ENCODE data around the gene PRKCQ. TPM values are rescaled to one million over a fixed set of nuclear protein-coding genes. Genes with fewer than 3 reads are reported as not detected.

The PRKCQ gene
- total RNA-seq, 1 experiment from 2014 or later = 4.0 TPM

DNA sequence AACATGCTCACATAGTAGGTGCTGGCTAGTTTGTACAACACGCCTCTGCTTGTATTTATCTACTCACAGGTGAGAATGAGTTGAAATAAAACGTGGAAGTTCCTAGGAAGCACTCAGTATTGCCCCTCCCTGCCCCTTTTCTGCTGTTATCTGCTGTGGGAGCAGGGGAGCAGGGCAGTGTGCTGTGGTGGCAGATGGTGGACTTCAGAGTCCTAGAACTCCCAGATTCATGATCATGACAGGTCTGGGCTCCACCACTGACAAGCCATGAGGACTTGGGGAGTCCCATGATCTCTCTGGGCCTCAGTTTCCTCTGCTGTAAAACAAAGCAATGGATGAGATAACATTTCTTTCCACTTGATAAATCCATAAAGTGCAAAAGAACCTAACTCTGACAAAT, 11.6 kb upstream of the PRKCQ start:
- BruUV-seq (replicated peaks) = no TSS peak
- Histone ChIP-seq H3K4me1 (replicated peaks; ENCODE audit: insufficient read depth) (no peaks in the 10 kb centered on the region), H3K9me3 (ENCODE audit: insufficient read depth, low read depth) (no peaks in the 10 kb centered on the region), H3F3A (ENCODE audit: insufficient read depth, low read depth) (no peaks in the 10 kb centered on the region), H3K27me3 (ENCODE audit: insufficient read depth, low read depth) (no peaks in the 10 kb centered on the region), H3K4me3 (no peak overlapping the region), H3K9me2 (ENCODE audit: insufficient read depth) (no peaks in the 10 kb centered on the region), H3K27ac (no peak overlapping the region), H4K20me1 (ENCODE audit: insufficient read depth) (no peaks in the 10 kb centered on the region), H3K4me2 (no peak overlapping the region), H2AFZ (no peak overlapping the region), H3K79me2 (ENCODE audit: low read depth) (no peaks in the 10 kb centered on the region), H3K36me3 (ENCODE audit: low read depth) (no peaks in the 10 kb centered on the region)
- ChIA-PET POLR2A (ENCODE audit: unreplicated experiment) (no interaction called here), CTCF (no interaction called here)
- TF ChIP-seq, protein P1, sequence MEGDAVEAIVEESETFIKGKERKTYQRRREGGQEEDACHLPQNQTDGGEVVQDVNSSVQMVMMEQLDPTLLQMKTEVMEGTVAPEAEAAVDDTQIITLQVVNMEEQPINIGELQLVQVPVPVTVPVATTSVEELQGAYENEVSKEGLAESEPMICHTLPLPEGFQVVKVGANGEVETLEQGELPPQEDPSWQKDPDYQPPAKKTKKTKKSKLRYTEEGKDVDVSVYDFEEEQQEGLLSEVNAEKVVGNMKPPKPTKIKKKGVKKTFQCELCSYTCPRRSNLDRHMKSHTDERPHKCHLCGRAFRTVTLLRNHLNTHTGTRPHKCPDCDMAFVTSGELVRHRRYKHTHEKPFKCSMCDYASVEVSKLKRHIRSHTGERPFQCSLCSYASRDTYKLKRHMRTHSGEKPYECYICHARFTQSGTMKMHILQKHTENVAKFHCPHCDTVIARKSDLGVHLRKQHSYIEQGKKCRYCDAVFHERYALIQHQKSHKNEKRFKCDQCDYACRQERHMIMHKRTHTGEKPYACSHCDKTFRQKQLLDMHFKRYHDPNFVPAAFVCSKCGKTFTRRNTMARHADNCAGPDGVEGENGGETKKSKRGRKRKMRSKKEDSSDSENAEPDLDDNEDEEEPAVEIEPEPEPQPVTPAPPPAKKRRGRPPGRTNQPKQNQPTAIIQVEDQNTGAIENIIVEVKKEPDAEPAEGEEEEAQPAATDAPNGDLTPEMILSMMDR (conservative IDR thresholded peaks at IDR 0.05) = no peak
- no peak for TF ChIP-seq EZH2 (IDR thresholded peaks at IDR 0.05; ENCODE audit: low read depth)
- intact Hi-C loops (cut with micrococcal nuclease; ENCODE audit: unreplicated experiment) = no loop called here
- DNase-seq = no peak

DNA sequence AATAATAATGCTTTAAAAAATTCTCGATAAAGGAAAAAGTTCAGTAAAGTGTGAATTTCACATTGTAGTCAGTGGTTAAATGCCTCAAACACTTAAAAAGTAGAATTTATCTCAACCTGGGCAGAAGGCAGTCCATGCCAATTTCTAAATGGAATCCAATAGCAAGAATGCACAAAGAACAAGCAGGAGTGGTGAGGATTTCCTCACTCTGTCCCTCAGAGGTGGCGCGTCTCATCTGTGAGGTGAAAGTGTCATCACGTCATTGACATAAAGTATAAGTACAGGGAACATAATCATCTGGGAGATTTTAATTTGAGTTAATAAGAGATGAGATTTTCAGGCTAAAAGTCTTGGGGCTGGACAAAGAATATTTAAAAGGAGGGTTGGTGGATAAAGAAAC, 10.0 kb upstream of the PRKCQ start:
- no peaks in the 10 kb centered on the region for H4K20me1 ChIP-seq (ENCODE audit: insufficient read depth)
- no peaks in the 10 kb centered on the region for H3K79me2 ChIP-seq (ENCODE audit: low read depth)
- H3K9me3 ChIP-seq (ENCODE audit: insufficient read depth, low read depth) = no peaks in the 10 kb centered on the region
- no peaks in the 10 kb centered on the region for H3K36me3 ChIP-seq (ENCODE audit: low read depth)
- no peaks in the 10 kb centered on the region for H3F3A ChIP-seq (ENCODE audit: insufficient read depth, low read depth)
- H3K4me2 ChIP-seq = no peak overlapping the region
- H3K4me3 ChIP-seq = no peak overlapping the region
- no peaks in the 10 kb centered on the region for H3K4me1 ChIP-seq (replicated peaks; ENCODE audit: insufficient read depth)
- BruUV-seq (replicated peaks) = no TSS peak
- intact Hi-C loops (cut with micrococcal nuclease; ENCODE audit: unreplicated experiment) = no loop called here
- H3K27ac ChIP-seq = no peak overlapping the region
- DNase-seq = no peak
- ChIA-PET POLR2A (ENCODE audit: unreplicated experiment) (no interaction called here), CTCF (no interaction called here)
- TF ChIP-seq, protein P1 (conservative IDR thresholded peaks at IDR 0.05) = no peak
- no peak for TF ChIP-seq EZH2 (IDR thresholded peaks at IDR 0.05; ENCODE audit: low read depth)
- H2AFZ ChIP-seq = no peak overlapping the region
- no peaks in the 10 kb centered on the region for H3K27me3 ChIP-seq (ENCODE audit: insufficient read depth, low read depth)
- H3K9me2 ChIP-seq (ENCODE audit: insufficient read depth) = no peaks in the 10 kb centered on the region

- Histone ChIP-seq H3K9me2 (ENCODE audit: insufficient read depth) (no peaks in the 10 kb centered on the region), H3K4me3 (no peak overlapping the region), H3F3A (ENCODE audit: insufficient read depth, low read depth) (no peaks in the 10 kb centered on the region), H3K79me2 (ENCODE audit: low read depth) (no peaks in the 10 kb centered on the region), H3K27me3 (ENCODE audit: insufficient read depth, low read depth) (no peaks in the 10 kb centered on the region), H3K4me1 (replicated peaks; ENCODE audit: insufficient read depth) (no peaks in the 10 kb centered on the region), H2AFZ (no peak overlapping the region), H3K27ac (no peak overlapping the region), H3K36me3 (ENCODE audit: low read depth) (no peaks in the 10 kb centered on the region), H3K4me2 (no peak overlapping the region), H4K20me1 (ENCODE audit: insufficient read depth) (no peaks in the 10 kb centered on the region), H3K9me3 (ENCODE audit: insufficient read depth, low read depth) (no peaks in the 10 kb centered on the region)
- no peak for DNase-seq
- intact Hi-C loops (cut with micrococcal nuclease; ENCODE audit: unreplicated experiment) = no loop called here
- TF ChIP-seq, protein P1 (conservative IDR thresholded peaks at IDR 0.05) = no peak
- TF ChIP-seq EZH2 (IDR thresholded peaks at IDR 0.05; ENCODE audit: low read depth) = no peak
- ChIA-PET POLR2A (ENCODE audit: unreplicated experiment) (no interaction called here), CTCF (no interaction called here)
- BruUV-seq (replicated peaks) = no TSS peak
These were observed 9.4 kb upstream of the PRKCQ start for GRCh38 chr10:6589287-6590094.
